ENCODE measurements around the gene MAF.
A peak's percentile ranks its signal among the peaks of the same experiment; 100 is the strongest.

MAF gene

GRCh38 chr16:79589601-79590102 lies 10.9 kb downstream of the MAF start:
- peaks cover 24% of the 10 kb centered on the region for H3K4me1 ChIP-seq (ENCODE audit: insufficient read depth, low read length)
- H3K36me3 ChIP-seq (ENCODE audit: insufficient read depth, low read length), result no peaks in the 10 kb centered on the region
- no peaks in the 10 kb centered on the region for H3K9me3 ChIP-seq (ENCODE audit: control insufficient read depth, insufficient read depth, low read length)
- H3K9ac ChIP-seq (ENCODE audit: low read depth, low read length), result peak overlapping the region; percentile 65; the same call in 1 of the 2 replicates

GRCh38 chr16:79587897-79588296 lies 12.6 kb downstream of the MAF start:
- Histone ChIP-seq H3K36me3 (ENCODE audit: insufficient read depth, low read length) (no peaks in the 10 kb centered on the region), H3K9ac (ENCODE audit: low read depth, low read length) (no peak overlapping the region), H3K4me1 (ENCODE audit: insufficient read depth, low read length) (peaks cover 17% of the 10 kb centered on the region), H3K9me3 (ENCODE audit: control insufficient read depth, insufficient read depth, low read length) (no peaks in the 10 kb centered on the region)

- Histone ChIP-seq H3K9ac (ENCODE audit: low read depth, low read length) (no peak overlapping the region), H3K4me1 (ENCODE audit: insufficient read depth, low read length) (peaks cover 12% of the 10 kb centered on the region; the same call in 1 of the 2 replicates), H3K36me3 (ENCODE audit: insufficient read depth, low read length) (no peaks in the 10 kb centered on the region), H3K9me3 (ENCODE audit: control insufficient read depth, insufficient read depth, low read length) (no peaks in the 10 kb centered on the region)
Observed at GRCh38 chr16:79587296-79587695, 13.2 kb downstream of the MAF start.

- Histone ChIP-seq H3K9ac (ENCODE audit: low read depth, low read length) (no peak overlapping the region), H3K9me3 (ENCODE audit: control insufficient read depth, insufficient read depth, low read length) (no peaks in the 10 kb centered on the region), H3K36me3 (ENCODE audit: insufficient read depth, low read length) (no peaks in the 10 kb centered on the region), H3K4me1 (ENCODE audit: insufficient read depth, low read length) (peaks cover 13% of the 10 kb centered on the region; the same call in 1 of the 2 replicates)
Observed at GRCh38 chr16:79582789-79583188, 17.7 kb downstream of the MAF start.

GRCh38 chr16:79580453-79581191 lies 19.9 kb downstream of the MAF start:
- Histone ChIP-seq H3K9ac (ENCODE audit: low read depth, low read length) (no peak overlapping the region), H3K4me1 (ENCODE audit: insufficient read depth, low read length) (peaks cover 13% of the 10 kb centered on the region; the same call in 1 of the 2 replicates), H3K36me3 (ENCODE audit: insufficient read depth, low read length) (no peaks in the 10 kb centered on the region), H3K9me3 (ENCODE audit: control insufficient read depth, insufficient read depth, low read length) (no peaks in the 10 kb centered on the region)

- Histone ChIP-seq H3K9ac (ENCODE audit: low read depth, low read length) (no peak overlapping the region), H3K4me1 (ENCODE audit: insufficient read depth, low read length) (peaks cover 21% of the 10 kb centered on the region; the same call in 1 of the 2 replicates), H3K36me3 (ENCODE audit: insufficient read depth, low read length) (no peaks in the 10 kb centered on the region), H3K9me3 (ENCODE audit: control insufficient read depth, insufficient read depth, low read length) (no peaks in the 10 kb centered on the region)
Observed at GRCh38 chr16:79576602-79577001, 23.9 kb downstream of the MAF start.

- Histone ChIP-seq H3K9me3 (ENCODE audit: control insufficient read depth, insufficient read depth, low read length) (no peaks in the 10 kb centered on the region), H3K36me3 (ENCODE audit: insufficient read depth, low read length) (no peaks in the 10 kb centered on the region), H3K4me1 (ENCODE audit: insufficient read depth, low read length) (peaks cover 8% of the 10 kb centered on the region; the same call in 1 of the 2 replicates), H3K9ac (ENCODE audit: low read depth, low read length) (no peak overlapping the region)
Observed at GRCh38 chr16:79573884-79574283, 26.7 kb downstream of the MAF start.

GRCh38 chr16:79573071-79573470 lies 27.5 kb downstream of the MAF start:
- H3K36me3 ChIP-seq (ENCODE audit: insufficient read depth, low read length), result no peaks in the 10 kb centered on the region
- H3K4me1 ChIP-seq (ENCODE audit: insufficient read depth, low read length), result peaks cover 8% of the 10 kb centered on the region; the same call in 1 of the 2 replicates
- no peaks in the 10 kb centered on the region for H3K9me3 ChIP-seq (ENCODE audit: control insufficient read depth, insufficient read depth, low read length)
- no peak overlapping the region for H3K9ac ChIP-seq (ENCODE audit: low read depth, low read length)

- H3K4me1 ChIP-seq (ENCODE audit: insufficient read depth, low read length), result peaks cover 8% of the 10 kb centered on the region; the same call in 1 of the 2 replicates
- H3K9me3 ChIP-seq (ENCODE audit: control insufficient read depth, insufficient read depth, low read length), result no peaks in the 10 kb centered on the region
- no peaks in the 10 kb centered on the region for H3K36me3 ChIP-seq (ENCODE audit: insufficient read depth, low read length)
- peak overlapping the region; percentile 4; the same call in 1 of the 2 replicates for H3K9ac ChIP-seq (ENCODE audit: low read depth, low read length)
Observed at GRCh38 chr16:79571903-79572535, 28.5 kb downstream of the MAF start.

GRCh38 chr16:79571065-79571902 lies 29.3 kb downstream of the MAF start:
- H3K4me1 ChIP-seq (ENCODE audit: insufficient read depth, low read length), result peaks cover 8% of the 10 kb centered on the region; the same call in 1 of the 2 replicates
- H3K9me3 ChIP-seq (ENCODE audit: control insufficient read depth, insufficient read depth, low read length), result no peaks in the 10 kb centered on the region
- H3K9ac ChIP-seq (ENCODE audit: low read depth, low read length), result no peak overlapping the region
- no peaks in the 10 kb centered on the region for H3K36me3 ChIP-seq (ENCODE audit: insufficient read depth, low read length)

GRCh38 chr16:79564671-79565107 lies 35.8 kb downstream of the MAF start:
- Histone ChIP-seq H3K9me3 (ENCODE audit: control insufficient read depth, insufficient read depth, low read length) (no peaks in the 10 kb centered on the region), H3K4me1 (ENCODE audit: insufficient read depth, low read length) (no peaks in the 10 kb centered on the region), H3K9ac (ENCODE audit: low read depth, low read length) (no peak overlapping the region), H3K36me3 (ENCODE audit: insufficient read depth, low read length) (no peaks in the 10 kb centered on the region)

- Histone ChIP-seq H3K36me3 (ENCODE audit: insufficient read depth, low read length) (no peaks in the 10 kb centered on the region), H3K9ac (ENCODE audit: low read depth, low read length) (no peak overlapping the region), H3K4me1 (ENCODE audit: insufficient read depth, low read length) (no peaks in the 10 kb centered on the region), H3K9me3 (ENCODE audit: control insufficient read depth, insufficient read depth, low read length) (no peaks in the 10 kb centered on the region)
Observed at GRCh38 chr16:79563921-79564320, 36.6 kb downstream of the MAF start.

GRCh38 chr16:79562166-79562823 lies 38.2 kb downstream of the MAF start:
- Histone ChIP-seq H3K9me3 (ENCODE audit: control insufficient read depth, insufficient read depth, low read length) (no peaks in the 10 kb centered on the region), H3K9ac (ENCODE audit: low read depth, low read length) (no peak overlapping the region), H3K36me3 (ENCODE audit: insufficient read depth, low read length) (no peaks in the 10 kb centered on the region), H3K4me1 (ENCODE audit: insufficient read depth, low read length) (no peaks in the 10 kb centered on the region)

- H3K4me1 ChIP-seq (ENCODE audit: insufficient read depth, low read length), result no peaks in the 10 kb centered on the region
- H3K9ac ChIP-seq (ENCODE audit: low read depth, low read length), result no peak overlapping the region
- H3K36me3 ChIP-seq (ENCODE audit: insufficient read depth, low read length), result no peaks in the 10 kb centered on the region
- H3K9me3 ChIP-seq (ENCODE audit: control insufficient read depth, insufficient read depth, low read length), result no peaks in the 10 kb centered on the region
Observed at GRCh38 chr16:79561729-79562128, 38.8 kb downstream of the MAF start.
